ENCODE results near the gene RNF212B. TPM values are rescaled to one million over a fixed set of nuclear protein-coding genes. Genes with fewer than 3 reads are reported as not detected.

Gene RNF212B
- total and polyA plus RNA-seq, 2 of the 13 experiments (the other 11 are each of a cell fraction or from before 2014, with no cell fraction given) = 0.05 TPM; not detected in 1

- no peak for TF ChIP-seq ZNF609 (CRISPR knock-in tag; IDR thresholded peaks at IDR 0.05; ENCODE audit: borderline replicate concordance)
- no peak; the same call in 1 of the 2 replicates for TF ChIP-seq ZNF619 (CRISPR knock-in tag; IDR thresholded peaks at IDR 0.05)
- TF ChIP-seq ZNF207 (IDR thresholded peaks at IDR 0.05; ENCODE audit: borderline replicate concordance) = no peak
- peak; percentile 15; the same call in 1 of the 2 replicates for TF ChIP-seq POLR2G (IDR thresholded peaks at IDR 0.05; ENCODE audit: low read depth, low read length)
- TF ChIP-seq TBX3 (IDR thresholded peaks at IDR 0.05; ENCODE audit: borderline replicate concordance) = no peak
- peak in 1 of 2 experiments; percentile 49; a peak in 1 of 4 replicates for TF ChIP-seq POLR2A (IDR thresholded peaks at IDR 0.05; ENCODE audit: insufficient read depth in 1 of 2, low read depth in 2 of 2, low read length in 2 of 2)
- TF ChIP-seq ZNF20 (CRISPR knock-in tag; IDR thresholded peaks at IDR 0.05) = no peak
- no peak for TF ChIP-seq ZNF678 (CRISPR knock-in tag; IDR thresholded peaks at IDR 0.05)
- TF ChIP-seq MXD1 (CRISPR knock-in tag; IDR thresholded peaks at IDR 0.05) = no peak
- TF ChIP-seq AGO1 (IDR thresholded peaks at IDR 0.05; ENCODE audit: low read depth, low read length, poor library complexity, severe bottlenecking) = peak; percentile 30
These were observed 71.1 kb downstream of the RNF212B start (continued) for GRCh38 chr14:23308721-23309445.

All from HepG2 (cell line).